Limb (tissue), 2 donors: ENCODE measurements around the gene USP1.

ENCODE experiments used
- DNase-seq, 2 donors: peaks; one replicate each; pipeline ENCODE4 v3.0.0-alpha.2; 2016; ENCODE audit errors: extremely low spot score in 2 of 2

The USP1 gene

GRCh38 chr1:62436466-62437272 is at the start of gene USP1:
USP1 (plus strand) TSS chr1:62437049; CDS start chr1:62439868, 2,819 bp downstream.
- DNase-seq = peak; percentile 98 to 99

GRCh38 chr1:62389531-62389930 is 47.3 kb upstream of the USP1 start:
- no peak for DNase-seq

GRCh38 chr1:62390071-62390470 is 46.8 kb upstream of the USP1 start:
- DNase-seq = no peak

GRCh38 chr1:62391369-62391971 is 45.4 kb upstream of the USP1 start:
- no peak for DNase-seq

- no peak for DNase-seq
Measured at GRCh38 chr1:62392951-62393350, 43.9 kb upstream of the USP1 start.

GRCh38 chr1:62394646-62395045 is 42.2 kb upstream of the USP1 start:
- no peak for DNase-seq

- no peak for DNase-seq
Measured at GRCh38 chr1:62395291-62395690, 41.6 kb upstream of the USP1 start.

GRCh38 chr1:62396871-62397270 is 40.0 kb upstream of the USP1 start:
- DNase-seq = no peak

- no peak for DNase-seq
Measured at GRCh38 chr1:62397301-62397700, 39.5 kb upstream of the USP1 start.

- no peak for DNase-seq
Measured at GRCh38 chr1:62398377-62398776, 38.5 kb upstream of the USP1 start.

- no peak for DNase-seq
Measured at GRCh38 chr1:62401034-62401760, 35.7 kb upstream of the USP1 start.

- DNase-seq = no peak
Measured at GRCh38 chr1:62405247-62405646, 31.6 kb upstream of the USP1 start.

- no peak for DNase-seq
Measured at GRCh38 chr1:62406576-62406975, 30.3 kb upstream of the USP1 start.

- DNase-seq = peak in 1 of 2 donors; percentile 65
Measured at GRCh38 chr1:62407398-62408009, 29.3 kb upstream of the USP1 start.

GRCh38 chr1:62415687-62416086 is 21.2 kb upstream of the USP1 start:
- no peak for DNase-seq

GRCh38 chr1:62417351-62417999 is 19.4 kb upstream of the USP1 start:
- DNase-seq = no peak

- DNase-seq = no peak
Measured at GRCh38 chr1:62420214-62420613, 16.6 kb upstream of the USP1 start.

- no peak for DNase-seq
Measured at GRCh38 chr1:62423580-62424242, 13.1 kb upstream of the USP1 start.

- no peak for DNase-seq
Measured at GRCh38 chr1:62424411-62424810, 12.4 kb upstream of the USP1 start.

- DNase-seq = no peak
Measured at GRCh38 chr1:62425041-62425440, 11.8 kb upstream of the USP1 start.

- DNase-seq = no peak
Measured at GRCh38 chr1:62426237-62426636, 10.6 kb upstream of the USP1 start.
